GM15510 (cell line): ENCODE results near the gene QSOX1.

Experiments used
- POLR2A ChIP-seq: IDR thresholded peaks from 3 replicates; pipeline ENCODE4 v1.6.1; 2011; ENCODE audit warnings: borderline replicate concordance; ENCODE audit not compliant: insufficient read length; ENCODE audit errors: extremely low read depth

Gene QSOX1

GRCh38 chr1:180154325-180155181 lies at the start of gene QSOX1:
TSS of gene QSOX1 (plus strand) at chr1:180154869. CDS start at chr1:180154908, 39 bp downstream.
- peak; percentile 78 for TF ChIP-seq POLR2A

GRCh38 chr1:180112091-180112490 lies 42.6 kb upstream of the QSOX1 start:
- no peak for TF ChIP-seq POLR2A

GRCh38 chr1:180112984-180113647 lies 41.6 kb upstream of the QSOX1 start:
- no peak for TF ChIP-seq POLR2A

GRCh38 chr1:180114396-180114945 lies 40.2 kb upstream of the QSOX1 start:
- no peak for TF ChIP-seq POLR2A

- TF ChIP-seq POLR2A: no peak
These were observed 37.5 kb upstream of the QSOX1 start for GRCh38 chr1:180116964-180117763.

- no peak for TF ChIP-seq POLR2A
These were observed 36.9 kb upstream of the QSOX1 start for GRCh38 chr1:180117764-180118116.

- TF ChIP-seq POLR2A: no peak
These were observed 34.8 kb upstream of the QSOX1 start for GRCh38 chr1:180119837-180120236.

- no peak for TF ChIP-seq POLR2A
These were observed 31.2 kb upstream of the QSOX1 start for GRCh38 chr1:180123463-180123936.

- TF ChIP-seq POLR2A: no peak
These were observed 24.0 kb upstream of the QSOX1 start for GRCh38 chr1:180130651-180131050.

GRCh38 chr1:180131510-180131909 lies 23.2 kb upstream of the QSOX1 start:
- TF ChIP-seq POLR2A: no peak

DNA sequence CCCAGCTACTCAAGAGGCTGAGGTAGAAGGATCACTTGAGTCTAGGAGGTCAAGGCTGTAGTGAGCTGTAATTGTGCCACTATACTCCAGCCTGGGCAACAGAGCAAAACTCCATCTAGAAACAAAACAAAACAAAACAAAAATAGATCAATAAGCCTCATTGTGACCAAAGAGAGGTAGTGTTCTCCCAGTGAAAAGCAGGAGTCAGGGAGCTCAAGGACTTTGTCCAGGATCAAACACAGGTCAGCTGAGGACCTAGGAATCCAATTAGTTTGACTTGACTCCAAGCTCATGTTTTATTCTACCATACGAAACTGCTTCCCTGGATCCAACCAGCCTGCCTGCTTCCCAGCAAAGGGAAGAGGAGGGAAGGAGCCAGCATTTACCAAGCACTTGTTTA lies 21.5 kb upstream of the QSOX1 start:
- no peak for TF ChIP-seq POLR2A

DNA sequence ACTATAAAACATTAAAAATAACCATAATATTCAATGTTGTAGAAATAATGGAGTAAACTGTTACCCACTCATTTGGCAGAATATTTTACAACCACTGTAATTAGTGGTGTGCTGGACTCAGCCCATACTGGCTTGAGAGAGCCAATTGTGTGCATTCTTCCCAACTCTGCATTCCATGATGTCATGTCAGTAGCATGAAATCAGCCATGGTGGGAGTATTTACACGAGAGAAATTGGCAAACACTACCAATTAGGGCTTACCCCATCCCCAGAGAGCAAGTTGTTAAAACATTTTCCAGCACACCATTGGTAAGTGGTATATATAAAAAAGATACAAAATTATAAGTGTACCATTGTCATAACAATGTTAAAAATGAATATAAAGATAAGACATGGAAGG lies 19.1 kb upstream of the QSOX1 start:
- TF ChIP-seq POLR2A: no peak

- TF ChIP-seq POLR2A: no peak
These were observed 18.2 kb upstream of the QSOX1 start for GRCh38 chr1:180136331-180136967.

DNA sequence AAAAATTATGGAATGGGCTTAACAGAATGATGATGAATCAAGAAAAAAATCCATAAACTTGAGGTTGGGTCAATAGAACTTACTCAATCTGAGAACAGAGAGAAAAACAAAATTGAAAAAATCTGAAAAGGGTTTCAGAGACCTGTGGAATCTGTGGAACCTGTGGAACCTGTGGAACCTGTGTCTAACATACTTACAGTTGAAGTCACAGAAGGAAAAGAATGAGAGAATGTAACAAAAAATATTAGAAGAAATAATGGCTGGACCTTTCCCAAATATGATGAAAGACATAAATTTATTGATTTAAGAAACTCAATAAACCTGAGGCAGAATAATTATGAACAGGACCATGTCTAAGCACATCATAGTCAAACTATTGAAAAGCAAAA lies 17.7 kb upstream of the QSOX1 start:
- TF ChIP-seq POLR2A: no peak
